Measurements from ENCODE around the gene CELSR3.

The CELSR3 gene

GRCh38 chr3:48685293-48685602 is 22.6 kb upstream of the CELSR3 start:
- peak overlapping the region; percentile 95 for H3K4me3 ChIP-seq (ENCODE audit: low read depth, low read length)
- ChIA-PET POLR2A (interaction anchor here (0.6 to 1.3 kb wide), 3 partner anchors 22 to 344 kb away, joined by 3 to 4 read pairs (median 3); no protein-coding TSS in a partner anchor), CTCF (interaction anchor here (0.8 to 4.6 kb wide), 15 partner anchors 8 to 249 kb away, joined by 3 to 37 read pairs (median 4); partner anchors contain the start of genes CELSR3, PFKFB4 and SLC26A6)
- TF ChIP-seq, protein P1, sequence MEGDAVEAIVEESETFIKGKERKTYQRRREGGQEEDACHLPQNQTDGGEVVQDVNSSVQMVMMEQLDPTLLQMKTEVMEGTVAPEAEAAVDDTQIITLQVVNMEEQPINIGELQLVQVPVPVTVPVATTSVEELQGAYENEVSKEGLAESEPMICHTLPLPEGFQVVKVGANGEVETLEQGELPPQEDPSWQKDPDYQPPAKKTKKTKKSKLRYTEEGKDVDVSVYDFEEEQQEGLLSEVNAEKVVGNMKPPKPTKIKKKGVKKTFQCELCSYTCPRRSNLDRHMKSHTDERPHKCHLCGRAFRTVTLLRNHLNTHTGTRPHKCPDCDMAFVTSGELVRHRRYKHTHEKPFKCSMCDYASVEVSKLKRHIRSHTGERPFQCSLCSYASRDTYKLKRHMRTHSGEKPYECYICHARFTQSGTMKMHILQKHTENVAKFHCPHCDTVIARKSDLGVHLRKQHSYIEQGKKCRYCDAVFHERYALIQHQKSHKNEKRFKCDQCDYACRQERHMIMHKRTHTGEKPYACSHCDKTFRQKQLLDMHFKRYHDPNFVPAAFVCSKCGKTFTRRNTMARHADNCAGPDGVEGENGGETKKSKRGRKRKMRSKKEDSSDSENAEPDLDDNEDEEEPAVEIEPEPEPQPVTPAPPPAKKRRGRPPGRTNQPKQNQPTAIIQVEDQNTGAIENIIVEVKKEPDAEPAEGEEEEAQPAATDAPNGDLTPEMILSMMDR (IDR thresholded peaks at IDR 0.05; ENCODE audit: insufficient read depth, low read length, missing control alignments) = no peak
- DNase-seq (ENCODE audit: low read depth, low spot score) = no peak

DNA sequence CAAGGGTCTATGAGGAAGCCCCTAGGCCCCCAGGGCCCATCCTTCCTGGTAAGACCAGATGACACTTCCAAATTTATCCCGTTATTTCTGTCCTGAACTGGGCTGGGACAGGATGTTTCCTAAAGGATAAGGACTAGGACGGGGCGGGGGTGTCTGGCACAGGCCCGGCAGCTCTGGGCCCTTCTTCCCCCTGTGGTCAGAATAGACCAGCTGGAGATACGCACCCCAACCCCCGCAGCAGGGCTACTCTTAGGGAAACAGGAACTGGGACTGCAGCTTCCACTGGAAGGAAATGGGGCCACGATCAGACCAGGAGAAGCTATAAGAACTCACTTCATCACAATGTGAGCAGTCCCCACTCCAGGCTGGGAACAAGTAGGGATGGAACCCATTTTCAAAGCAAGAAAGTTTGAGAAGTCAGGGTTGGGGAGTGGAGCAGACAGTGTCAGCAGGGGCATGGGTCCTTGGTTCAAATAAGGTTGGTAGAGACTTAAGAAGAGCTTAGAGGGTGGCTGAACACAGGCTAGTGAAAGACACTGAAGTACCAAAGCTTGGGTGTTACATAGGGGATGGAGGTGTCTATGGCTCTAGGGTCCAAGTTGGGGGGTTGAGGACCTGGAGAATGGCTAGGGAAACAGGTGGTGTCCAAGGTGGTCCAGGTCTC is 21.9 kb upstream of the CELSR3 start:
- DNase-seq (ENCODE audit: low read depth, low spot score) = no peak
- TF ChIP-seq, protein P1 (IDR thresholded peaks at IDR 0.05; ENCODE audit: insufficient read depth, low read length, missing control alignments) = no peak
- H3K4me3 ChIP-seq (ENCODE audit: low read depth, low read length) = peak overlapping the region; percentile 95
- POLR2A ChIA-PET = interaction anchor here (0.6 to 1.3 kb wide), 6 partner anchors 12 to 345 kb away, joined by 3 to 5 read pairs (median 3); no protein-coding TSS in a partner anchor
- CTCF ChIA-PET = interaction anchor here (0.8 to 4.6 kb wide), 13 partner anchors 9 to 135 kb away, joined by 3 to 37 read pairs (median 3); partner anchors contain the start of genes CELSR3, PFKFB4, SLC26A6 and UCN2

GRCh38 chr3:48684054-48684349 is 21.3 kb upstream of the CELSR3 start:
- TF ChIP-seq, protein P1 (IDR thresholded peaks at IDR 0.05; ENCODE audit: insufficient read depth, low read length, missing control alignments) = no peak
- DNase-seq (ENCODE audit: low read depth, low spot score) = no peak
- ChIA-PET POLR2A (interaction anchor here (0.6 to 1.3 kb wide), 4 partner anchors 12 to 346 kb away, joined by 3 to 5 read pairs (median 3); no protein-coding TSS in a partner anchor), CTCF (interaction anchor here (0.8 to 4.6 kb wide), 9 partner anchors 9 to 135 kb away, joined by 3 to 37 read pairs (median 3); partner anchors contain the start of genes CELSR3, SLC26A6 and UCN2)
- peak overlapping the region; percentile 95 for H3K4me3 ChIP-seq (ENCODE audit: low read depth, low read length)

GRCh38 chr3:48682786-48683185 is 20.1 kb upstream of the CELSR3 start:
- ChIA-PET CTCF (interaction anchor here (0.6 to 4.6 kb wide), 7 partner anchors 10 to 130 kb away, joined by 3 to 37 read pairs (median 7); partner anchors contain the start of genes CELSR3 and SLC26A6), POLR2A (no interaction called here)
- H3K4me3 ChIP-seq (ENCODE audit: low read depth, low read length) = no peak overlapping the region

DNA sequence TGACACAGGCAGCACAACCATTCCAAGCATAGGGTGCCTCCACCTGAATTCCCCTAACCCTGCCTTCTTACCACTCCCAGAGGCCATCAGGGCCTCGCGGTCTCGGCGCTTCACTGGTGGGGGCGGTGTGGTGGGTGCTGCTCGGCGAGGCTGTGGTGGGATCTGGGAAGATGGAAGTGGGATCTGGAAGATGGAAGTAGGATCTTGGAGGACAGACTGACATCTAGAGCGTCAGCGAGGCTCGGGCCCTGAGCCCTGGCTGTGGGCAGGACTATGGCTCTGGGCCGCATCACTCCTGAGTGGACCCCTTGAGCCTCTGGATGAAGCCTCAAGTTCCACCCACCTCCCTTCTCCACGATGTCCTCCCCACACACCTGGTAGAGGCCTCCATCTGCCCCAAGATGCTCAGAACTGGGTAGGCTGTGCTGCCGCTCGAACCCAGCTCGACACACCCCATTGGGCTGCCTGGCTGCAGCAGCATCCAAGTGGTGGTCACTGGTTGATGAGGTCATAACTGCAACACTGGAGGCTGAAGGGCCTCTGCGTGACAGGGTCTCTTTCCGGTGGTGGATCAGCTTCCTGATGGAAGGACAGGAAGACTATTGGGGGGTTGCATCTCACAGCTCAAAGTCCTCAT is 19.4 kb upstream of the CELSR3 start:
- TF ChIP-seq, protein P1 (IDR thresholded peaks at IDR 0.05; ENCODE audit: insufficient read depth, low read length, missing control alignments) = no peak
- CTCF ChIA-PET = interaction anchor here (0.6 to 0.7 kb wide), 2 partner anchors 13 to 48 kb away, joined by 3 read pairs; no protein-coding TSS in a partner anchor
- DNase-seq (ENCODE audit: low read depth, low spot score) = no peak
- H3K4me3 ChIP-seq (ENCODE audit: low read depth, low read length) = no peak overlapping the region
- POLR2A ChIA-PET = no interaction called here

More at GRCh38 chr3:48682786-48683185, 20.1 kb upstream of the CELSR3 start:
- DNase-seq (ENCODE audit: low read depth, low spot score) = no peak
- TF ChIP-seq, protein P1 (IDR thresholded peaks at IDR 0.05; ENCODE audit: insufficient read depth, low read length, missing control alignments) = no peak

DNA sequence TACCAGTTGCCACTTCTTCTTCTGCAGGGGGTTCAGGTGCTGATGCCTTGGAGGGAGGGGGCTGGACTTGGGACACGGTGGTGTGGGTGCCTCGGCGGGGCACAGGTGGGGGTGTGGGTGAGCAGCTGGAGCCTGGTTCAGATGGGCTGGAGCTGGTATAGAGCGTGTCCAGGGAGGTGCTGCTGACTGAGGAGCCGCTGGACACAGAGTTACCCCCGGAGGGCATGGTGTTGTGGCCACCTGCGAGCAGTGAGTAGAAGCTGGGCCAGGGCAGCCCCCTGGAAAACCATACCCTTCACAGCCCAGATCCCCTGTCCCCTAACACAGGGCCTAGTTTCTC is 18.8 kb upstream of the CELSR3 start:
- POLR2A ChIA-PET = no interaction called here
- TF ChIP-seq, protein P1 (IDR thresholded peaks at IDR 0.05; ENCODE audit: insufficient read depth, low read length, missing control alignments) = no peak
- no peak overlapping the region for H3K4me3 ChIP-seq (ENCODE audit: low read depth, low read length)
- DNase-seq (ENCODE audit: low read depth, low spot score) = no peak
- CTCF ChIA-PET = interaction anchor here (0.7 to 0.9 kb wide), 3 partner anchors 17 to 244 kb away, joined by 3 to 4 read pairs (median 3); no protein-coding TSS in a partner anchor

Data from AG04449 (cell line).